Measurements from ENCODE around the gene RPP25.

DNA sequence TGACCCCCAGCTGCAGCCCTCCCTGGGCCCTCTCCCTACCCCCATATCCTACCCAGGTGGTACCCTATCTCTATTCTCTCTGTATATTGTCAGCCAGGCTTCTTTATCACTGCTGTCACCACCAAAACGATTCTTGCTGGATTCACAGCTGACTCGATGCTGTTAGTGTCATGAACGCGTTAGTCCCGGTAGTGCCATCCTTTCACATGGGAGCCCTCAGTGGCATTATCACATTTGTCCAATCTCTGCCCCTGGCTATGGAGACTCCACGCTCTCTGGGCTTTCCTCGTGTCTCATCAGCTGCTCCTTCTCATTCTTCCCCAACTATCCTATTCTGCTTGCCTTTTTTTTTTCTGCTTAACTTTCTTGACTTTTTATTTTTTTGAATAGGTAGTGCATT lies 45.8 kb upstream of the RPP25 start:
- TF ChIP-seq TAF1 (IDR thresholded peaks at IDR 0.05; ENCODE audit: low read depth, low read length) (no peak), POU2F2 (IDR thresholded peaks at IDR 0.05; ENCODE audit: low read depth, low read length) (no peak), POLR2A (IDR thresholded peaks at IDR 0.05; ENCODE audit: low read depth, low read length) (no peak), POLR2AphosphoS5 (IDR thresholded peaks at IDR 0.05; ENCODE audit: low read depth, low read length) (no peak), SPI1 (IDR thresholded peaks at IDR 0.05; ENCODE audit: low read depth, low read length) (no peak), PAX5 (IDR thresholded peaks at IDR 0.05; ENCODE audit: insufficient read depth, low read length, severe bottlenecking) (no peak)
